Measurements from ENCODE around the gene GRWD1. TPM values are rescaled to one million over a fixed set of nuclear protein-coding genes. Genes with fewer than 3 reads are reported as not detected.

The GRWD1 gene
- total RNA-seq, 1 experiment from 2014 or later, result 77.4 TPM

DNA sequence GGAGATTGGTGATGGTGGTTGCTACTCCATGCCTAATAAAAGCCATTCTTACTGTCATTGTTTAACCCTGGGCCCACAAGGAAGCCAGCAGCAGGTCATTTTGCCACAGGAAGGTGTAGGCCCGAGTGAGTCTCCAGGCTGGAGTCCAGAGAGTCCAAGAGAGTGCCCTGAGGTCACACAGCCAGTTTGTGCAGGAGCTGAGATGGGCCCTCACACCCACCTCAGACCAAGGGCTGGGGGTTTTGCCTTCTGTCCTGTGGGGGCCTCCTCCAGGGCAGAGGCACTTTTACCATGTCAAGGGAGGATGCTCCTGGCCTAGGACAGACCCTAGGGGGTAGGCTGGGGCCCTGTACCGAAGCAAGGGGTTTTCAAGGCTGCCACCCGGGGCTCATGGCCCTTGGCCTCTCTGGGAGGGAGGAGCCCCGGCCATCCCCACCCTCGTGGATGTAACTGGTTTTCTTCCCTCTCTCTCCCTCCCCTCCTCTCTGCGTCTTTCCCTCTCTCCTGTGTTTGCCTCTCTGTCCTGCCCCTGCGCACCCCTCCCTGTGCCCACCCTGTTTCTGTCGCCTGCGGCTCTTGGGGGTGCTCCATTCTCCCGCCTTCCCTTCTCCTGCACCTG is 31.4 kb downstream of the GRWD1 start:
- TF ChIP-seq, protein P1, sequence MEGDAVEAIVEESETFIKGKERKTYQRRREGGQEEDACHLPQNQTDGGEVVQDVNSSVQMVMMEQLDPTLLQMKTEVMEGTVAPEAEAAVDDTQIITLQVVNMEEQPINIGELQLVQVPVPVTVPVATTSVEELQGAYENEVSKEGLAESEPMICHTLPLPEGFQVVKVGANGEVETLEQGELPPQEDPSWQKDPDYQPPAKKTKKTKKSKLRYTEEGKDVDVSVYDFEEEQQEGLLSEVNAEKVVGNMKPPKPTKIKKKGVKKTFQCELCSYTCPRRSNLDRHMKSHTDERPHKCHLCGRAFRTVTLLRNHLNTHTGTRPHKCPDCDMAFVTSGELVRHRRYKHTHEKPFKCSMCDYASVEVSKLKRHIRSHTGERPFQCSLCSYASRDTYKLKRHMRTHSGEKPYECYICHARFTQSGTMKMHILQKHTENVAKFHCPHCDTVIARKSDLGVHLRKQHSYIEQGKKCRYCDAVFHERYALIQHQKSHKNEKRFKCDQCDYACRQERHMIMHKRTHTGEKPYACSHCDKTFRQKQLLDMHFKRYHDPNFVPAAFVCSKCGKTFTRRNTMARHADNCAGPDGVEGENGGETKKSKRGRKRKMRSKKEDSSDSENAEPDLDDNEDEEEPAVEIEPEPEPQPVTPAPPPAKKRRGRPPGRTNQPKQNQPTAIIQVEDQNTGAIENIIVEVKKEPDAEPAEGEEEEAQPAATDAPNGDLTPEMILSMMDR (IDR thresholded peaks at IDR 0.05; ENCODE audit: insufficient read depth in 1 of 2, low read depth in 1 of 2, low read length in 1 of 2, severe bottlenecking in 1 of 2, unreplicated experiment in 1 of 2), result no peak
- CTCF ChIA-PET, result no interaction called here

DNA sequence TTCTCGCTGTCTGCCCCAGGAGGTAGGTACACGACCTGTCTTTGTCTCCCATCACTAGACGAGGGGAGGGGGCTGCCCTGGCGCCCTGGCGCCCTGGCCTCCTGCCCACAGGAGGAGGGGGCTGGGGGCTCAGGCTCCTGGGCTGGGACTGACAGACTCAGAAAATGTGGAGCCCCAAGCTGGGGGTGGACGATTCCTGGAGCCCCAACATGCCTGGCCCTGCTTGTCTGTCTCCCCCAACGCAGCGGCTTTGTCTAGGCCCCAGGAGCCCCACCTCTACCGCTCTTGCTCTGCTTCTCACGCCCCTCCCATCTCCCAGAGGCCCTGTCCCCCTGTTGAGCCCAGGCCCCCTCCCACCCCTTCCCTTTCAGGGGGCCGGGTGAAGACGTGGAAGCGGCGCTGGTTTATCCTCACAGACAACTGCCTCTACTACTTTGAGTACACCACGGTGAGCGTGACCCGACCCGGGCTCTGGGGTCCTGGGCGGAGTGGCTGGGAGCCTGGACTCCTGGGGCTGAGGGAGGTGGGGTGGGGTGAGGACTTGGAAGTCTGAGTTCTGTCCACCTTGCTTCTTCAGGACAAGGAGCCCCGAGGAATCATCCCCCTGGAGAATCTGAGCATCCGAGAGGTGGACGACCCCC is 32.0 kb downstream of the GRWD1 start:
- no TSS peak for BruUV-seq (replicated peaks)
- TF ChIP-seq, protein P1 (IDR thresholded peaks at IDR 0.05; ENCODE audit: insufficient read depth in 1 of 2, low read depth in 1 of 2, low read length in 1 of 2, severe bottlenecking in 1 of 2, unreplicated experiment in 1 of 2), result no peak
- H3K36me3 ChIP-seq (ENCODE audit: control insufficient read depth, insufficient read depth, low read length), result no peaks in the 10 kb centered on the region; the same call in none of the 2 replicates
- ChIA-PET CTCF (no interaction called here), POLR2A (no interaction called here)
- no peaks in the 10 kb centered on the region for H3K27me3 Mint-ChIP-seq (ENCODE audit: insufficient read depth, unreplicated experiment)
- H3K4me3 Mint-ChIP-seq (ENCODE audit: unreplicated experiment), result no peak overlapping the region
- H3K9me3 ChIP-seq, result no peaks in the 10 kb centered on the region
- H3K27me3 ChIP-seq (replicated peaks; ENCODE audit: control insufficient read depth, insufficient read depth, low read length), result no peaks in the 10 kb centered on the region
- peaks cover 85% of the 10 kb centered on the region for H3K36me3 Mint-ChIP-seq (ENCODE audit: insufficient read depth, unreplicated experiment)
- DNase-seq, result no peak
- H3K4me1 Mint-ChIP-seq (ENCODE audit: low read depth, unreplicated experiment), result peaks cover 13% of the 10 kb centered on the region
- no peak overlapping the region for H3K4me3 ChIP-seq (ENCODE audit: low read depth, low read length)
- peak overlapping the region; percentile 50 for H3K27ac Mint-ChIP-seq (ENCODE audit: unreplicated experiment)
- intact Hi-C loops (cut with micrococcal nuclease; ENCODE audit: unreplicated experiment), result no loop called here
- no peaks in the 10 kb centered on the region for H3K9me3 Mint-ChIP-seq (ENCODE audit: unreplicated experiment)
- H3K4me1 ChIP-seq, result peaks cover 5% of the 10 kb centered on the region; the same call in 1 of the 2 replicates

More for the DNA sequence above, 31.4 kb downstream of the GRWD1 start:
- Mint-ChIP-seq H3K4me3 (ENCODE audit: unreplicated experiment) (no peak overlapping the region), H3K27ac (ENCODE audit: unreplicated experiment) (peak overlapping the region; percentile 50), H3K36me3 (ENCODE audit: insufficient read depth, unreplicated experiment) (peaks cover 87% of the 10 kb centered on the region), H3K9me3 (ENCODE audit: unreplicated experiment) (no peaks in the 10 kb centered on the region), H3K27me3 (ENCODE audit: insufficient read depth, unreplicated experiment) (no peaks in the 10 kb centered on the region), H3K4me1 (ENCODE audit: low read depth, unreplicated experiment) (peaks cover 13% of the 10 kb centered on the region)
- BruUV-seq (replicated peaks), result no TSS peak
- intact Hi-C loops (cut with micrococcal nuclease; ENCODE audit: unreplicated experiment), result no loop called here
- no peaks in the 10 kb centered on the region for H3K27me3 ChIP-seq (replicated peaks; ENCODE audit: control insufficient read depth, insufficient read depth, low read length)
- peaks cover 2% of the 10 kb centered on the region for H3K36me3 ChIP-seq (ENCODE audit: control insufficient read depth, insufficient read depth, low read length)
- no peak overlapping the region for H3K4me3 ChIP-seq (ENCODE audit: low read depth, low read length)
- POLR2A ChIA-PET, result no interaction called here
- peaks cover 7% of the 10 kb centered on the region; the same call in 1 of the 2 replicates for H3K4me1 ChIP-seq
- H3K9me3 ChIP-seq, result no peaks in the 10 kb centered on the region
- no peak for DNase-seq

DNA sequence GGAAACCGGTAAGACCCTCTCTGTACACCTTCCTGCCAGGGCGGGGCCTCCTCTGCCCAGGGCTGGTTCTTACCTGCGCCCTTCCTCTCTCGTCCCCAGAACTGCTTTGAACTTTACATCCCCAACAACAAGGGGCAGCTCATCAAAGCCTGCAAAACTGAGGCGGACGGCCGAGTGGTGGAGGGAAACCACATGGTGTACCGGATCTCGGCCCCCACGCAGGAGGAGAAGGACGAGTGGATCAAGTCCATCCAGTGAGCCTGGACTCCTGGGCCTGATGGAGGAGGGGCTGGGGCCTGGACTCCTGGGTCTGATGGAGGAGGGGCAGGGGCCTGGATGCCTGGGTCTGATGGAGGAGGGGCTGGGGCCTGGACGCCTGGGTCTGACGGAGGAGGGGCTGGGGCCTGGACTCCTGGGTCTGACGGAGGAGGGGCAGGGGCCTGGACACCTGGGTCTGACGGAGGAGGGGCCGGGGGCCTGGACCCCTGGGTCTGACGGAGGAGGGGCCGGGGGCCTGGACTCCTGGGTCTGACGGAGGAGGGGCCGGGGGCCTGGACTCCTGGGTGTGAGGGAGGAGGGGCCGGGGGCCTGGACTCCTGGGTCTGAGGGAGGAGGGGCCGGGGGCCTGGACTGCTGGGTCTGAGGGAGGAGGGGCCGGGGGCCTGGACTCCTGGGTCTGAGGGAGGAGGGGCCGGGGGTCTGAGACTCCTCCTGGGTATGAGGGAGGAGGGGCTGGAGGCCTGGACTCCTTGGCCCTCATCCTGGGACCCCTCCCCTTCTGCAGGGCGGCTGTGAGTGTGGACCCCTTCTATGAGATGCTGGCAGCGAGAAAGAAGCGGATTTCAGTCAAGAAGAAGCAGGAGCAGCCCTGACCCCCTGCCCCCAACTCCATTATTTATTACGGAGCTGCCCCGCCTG is 32.8 kb downstream of the GRWD1 start:
- H3K27me3 ChIP-seq (replicated peaks; ENCODE audit: control insufficient read depth, insufficient read depth, low read length), result no peaks in the 10 kb centered on the region
- H3K36me3 ChIP-seq (ENCODE audit: control insufficient read depth, insufficient read depth, low read length), result no peaks in the 10 kb centered on the region; the same call in 1 of the 2 replicates
- no peaks in the 10 kb centered on the region for H3K9me3 ChIP-seq
- no peak for DNase-seq
- TF ChIP-seq, protein P1 (IDR thresholded peaks at IDR 0.05; ENCODE audit: insufficient read depth in 1 of 2, low read depth in 1 of 2, low read length in 1 of 2, severe bottlenecking in 1 of 2, unreplicated experiment in 1 of 2), result no peak
- Mint-ChIP-seq H3K9me3 (ENCODE audit: unreplicated experiment) (no peaks in the 10 kb centered on the region), H3K4me1 (ENCODE audit: low read depth, unreplicated experiment) (peaks cover 13% of the 10 kb centered on the region), H3K27ac (ENCODE audit: unreplicated experiment) (peak overlapping the region; percentile 50), H3K27me3 (ENCODE audit: insufficient read depth, unreplicated experiment) (no peaks in the 10 kb centered on the region), H3K36me3 (ENCODE audit: insufficient read depth, unreplicated experiment) (peaks cover 82% of the 10 kb centered on the region), H3K4me3 (ENCODE audit: unreplicated experiment) (no peak overlapping the region)
- POLR2A ChIA-PET, result no interaction called here
- no peak overlapping the region for H3K4me3 ChIP-seq (ENCODE audit: low read depth, low read length)
- CTCF ChIA-PET, result no interaction called here
- BruUV-seq (replicated peaks), result no TSS peak
- intact Hi-C loops (cut with micrococcal nuclease; ENCODE audit: unreplicated experiment), result no loop called here
- H3K4me1 ChIP-seq, result no peaks in the 10 kb centered on the region

Measured in Caco-2 (cell line).